Coronary artery (tissue), 2 donors: ENCODE results near the gene CFAP77.

ENCODE experiments used
- DNase-seq: peaks from one replicate; pipeline ENCODE4 v3.0.0-alpha.2; 2017; ENCODE audit warnings: low spot score
- H3K27ac ChIP-seq, 2 donors: fragments of 200-600 bp; sonication (generic); one replicate each; pipeline ENCODE4 v1.5.1; 2016 to 2019
- H3K4me3 ChIP-seq: fragments of 200-600 bp; sonication (generic); 2 replicates; pipeline ENCODE4 v1.5.1; 2016; ENCODE audit warnings: mild to moderate bottlenecking, moderate library complexity
- CTCF ChIP-seq: fragments of 200-600 bp; sonication (generic); IDR thresholded peaks from one replicate; pipeline ENCODE4 v1.5.1; 2019; ENCODE audit warnings: antibody characterized with exemption

The CFAP77 gene

GRCh38 chr9:132478353-132479050 is 68.5 kb downstream of the CFAP77 start:
- no peak for DNase-seq
- no peak overlapping the region for H3K4me3 ChIP-seq
- no peak overlapping the region for H3K27ac ChIP-seq
- TF ChIP-seq CTCF: no peak

GRCh38 chr9:132479733-132480132 is 69.7 kb downstream of the CFAP77 start:
- TF ChIP-seq CTCF: no peak
- Histone ChIP-seq H3K4me3 (no peak overlapping the region), H3K27ac (no peak overlapping the region)
- no peak for DNase-seq

- TF ChIP-seq CTCF: no peak
- Histone ChIP-seq H3K27ac (no peak overlapping the region), H3K4me3 (no peak overlapping the region)
- DNase-seq: no peak
These were observed 71.2 kb downstream of the CFAP77 start for GRCh38 chr9:132481053-132481849.

GRCh38 chr9:132482196-132482813 is 72.3 kb downstream of the CFAP77 start:
- DNase-seq: no peak
- Histone ChIP-seq H3K27ac (no peak overlapping the region), H3K4me3 (no peak overlapping the region)
- TF ChIP-seq CTCF: no peak

- no peak for TF ChIP-seq CTCF
- Histone ChIP-seq H3K27ac (no peak overlapping the region), H3K4me3 (no peak overlapping the region)
- DNase-seq: no peak
These were observed 75.4 kb downstream of the CFAP77 start for GRCh38 chr9:132485393-132485792.

- no peak for DNase-seq
- TF ChIP-seq CTCF: no peak
- Histone ChIP-seq H3K4me3 (no peak overlapping the region), H3K27ac (no peak overlapping the region)
These were observed 76.8 kb downstream of the CFAP77 start for GRCh38 chr9:132486706-132487350.
